Uterus (tissue), 4 donors: ENCODE results near the gene IQCK. TPM values are rescaled to one million over a fixed set of nuclear protein-coding genes. Genes with fewer than 3 reads are reported as not detected.

ENCODE experiments used
- DNase-seq, 2 donors: peaks; one replicate each; pipeline ENCODE4 v3.0.0-alpha.2; 2019 to 2020
- H3K27ac ChIP-seq, 2 donors: fragments of 200-600 bp; sonication (generic); 1 replicate in 1 of 2; 2 replicates in 1 of 2; pipeline ENCODE4 v1.5.1; 2016 to 2018
- H3K27me3 ChIP-seq, 2 donors: fragments of 200-600 bp; sonication (generic); one replicate each; pipeline ENCODE4 v1.5.1; 2018 to 2019; ENCODE audit warnings: control low read depth in 1 of 2
- H3K36me3 ChIP-seq, 2 donors: fragments of 200-600 bp; sonication (generic); one replicate each; pipeline ENCODE4 v1.5.1; 2019; ENCODE audit warnings: control low read depth in 1 of 2
- H3K4me1 ChIP-seq, 2 donors: fragments of 200-600 bp; sonication (generic); one replicate each; pipeline ENCODE4 v1.5.1; 2018 to 2019; ENCODE audit warnings: control low read depth in 1 of 2
- H3K4me3 ChIP-seq, 2 donors: fragments of 200-600 bp; sonication (generic); 1 replicate in 1 of 2; 2 replicates in 1 of 2; pipeline ENCODE4 v1.5.1; 2018 to 2019; ENCODE audit warnings: mild to moderate bottlenecking in 1 of 2
- H3K9me3 ChIP-seq, 2 donors: fragments of 200-600 bp; sonication (generic); one replicate each; pipeline ENCODE4 v1.5.1; 2019; ENCODE audit warnings: control low read depth in 1 of 2
- CTCF ChIP-seq, 4 experiments: fragments of 200-600 bp in 2 of 4; fragments of 450-650 bp in 2 of 4; sonication (generic) in 2 of 4; IDR thresholded peaks; one replicate each; pipeline ENCODE4 v1.5.1; 2016 to 2019; ENCODE audit warnings: antibody characterized with exemption in 4 of 4, mild to moderate bottlenecking in 2 of 4, moderate library complexity in 1 of 4
- POLR2A ChIP-seq, 2 donors: fragments of 450-650 bp; IDR thresholded peaks; one replicate each; pipeline ENCODE4 v1.6.1; 2016; ENCODE audit warnings: antibody characterized with exemption in 2 of 2, mild to moderate bottlenecking in 1 of 2, moderate library complexity in 1 of 2
- intact Hi-C: fragments of 100-400 bp; cut with DNase I; formaldehyde crosslinking; loops from one replicate; pipeline ENCODE4 v1.15.1; 2023; ENCODE audit warnings: low total_unique reads
- total RNA-seq, 4 donors: library from RNA; depleted of rRNA in 3 of 4; stranded (reverse); fragments of >200 nt in 3 of 4; gene quantifications; one replicate each; pipeline versions ENCODE4 v1.1.0 to v1.2.4, GENCODE V29; 2014 to 2023
- donor health status: DM: yes; HTN: yes; CAD: no.

The IQCK gene
- total RNA-seq, 4 donors from 2014 or later = 14.7 to 27.2 (median 21.1) TPM

- Histone ChIP-seq H3K4me1 (peaks cover 0 to 4% of the 10 kb centered on the region in 2 donors), H3K9me3 (no peaks in the 10 kb centered on the region), H3K36me3 (no peaks in the 10 kb centered on the region), H3K4me3 (no peak overlapping the region), H3K27ac (peak overlapping the region; percentile 68 to 85), H3K27me3 (no peaks in the 10 kb centered on the region)
- peak; percentile 71 to 80 for DNase-seq
- peak in 1 of 2 donors; percentile 24 for TF ChIP-seq POLR2A (IDR thresholded peaks at IDR 0.05)
- no peak for TF ChIP-seq CTCF (IDR thresholded peaks at IDR 0.05)
- intact Hi-C loops = loop anchor here (10.0 kb wide), 1 partner anchor 188 kb away; the partner anchor contains the start of gene GPRC5B
These were observed 21.7 kb upstream of the IQCK start for GRCh38 chr16:19696328-19696727.

DNA sequence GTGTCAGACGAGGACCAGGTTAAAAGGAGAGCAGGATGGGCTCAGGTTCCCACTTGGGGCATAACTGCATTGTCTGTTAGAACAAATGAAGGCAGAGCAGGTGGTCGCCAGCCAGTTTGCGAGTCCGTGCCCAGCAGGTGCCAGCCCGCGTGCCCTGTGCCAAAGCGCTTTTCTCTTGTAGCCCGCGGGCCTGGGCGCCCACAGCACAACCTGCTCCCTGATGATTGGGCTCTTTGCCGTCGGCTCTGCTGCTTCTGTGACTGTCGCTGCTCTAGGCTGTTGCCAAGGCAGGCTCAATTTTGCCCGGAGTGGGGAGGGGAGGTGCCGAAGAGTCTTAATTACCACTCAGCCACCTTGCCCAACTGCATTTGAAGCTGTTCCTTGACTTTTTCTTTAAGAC, 21.1 kb upstream of the IQCK start:
- no peaks in the 10 kb centered on the region for H3K36me3 ChIP-seq
- H3K4me1 ChIP-seq = peaks cover 0 to 4% of the 10 kb centered on the region in 2 donors
- DNase-seq = no peak
- H3K9me3 ChIP-seq = no peaks in the 10 kb centered on the region
- H3K27ac ChIP-seq = peak overlapping the region; percentile 68 to 85
- no peaks in the 10 kb centered on the region for H3K27me3 ChIP-seq
- no peak overlapping the region for H3K4me3 ChIP-seq
- TF ChIP-seq POLR2A (IDR thresholded peaks at IDR 0.05) (no peak), CTCF (IDR thresholded peaks at IDR 0.05) (no peak)
- intact Hi-C loops = loop anchor here (10.0 kb wide), 1 partner anchor 188 kb away; the partner anchor contains the start of gene GPRC5B

DNA sequence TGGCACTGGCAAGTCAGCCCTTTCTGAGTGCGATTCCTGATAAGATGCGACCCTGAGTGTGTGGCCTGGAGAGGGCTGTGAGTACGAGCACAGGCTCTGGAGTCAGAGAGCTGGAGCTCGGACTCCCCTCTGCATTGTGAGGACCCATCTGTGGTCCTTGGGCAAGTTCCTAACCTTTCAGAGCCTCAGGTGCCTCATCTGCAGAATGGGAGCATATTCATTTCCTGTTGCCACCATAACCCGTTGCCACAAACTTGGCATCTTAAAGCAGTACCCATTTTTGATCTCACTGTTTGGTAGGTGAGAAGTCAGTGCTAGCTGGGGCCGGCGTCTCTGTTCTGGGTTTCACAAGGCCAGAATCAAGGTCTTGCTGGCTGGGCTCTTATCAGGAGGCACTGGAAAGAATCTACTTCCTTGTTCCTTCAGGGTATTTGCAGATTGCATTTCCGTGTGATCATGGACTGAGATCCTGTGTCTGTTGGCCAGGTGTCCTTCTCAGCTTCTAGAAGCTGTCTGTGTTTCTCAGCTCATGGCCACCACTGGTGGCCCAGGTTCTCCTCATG, 20.2 kb upstream of the IQCK start:
- Histone ChIP-seq H3K27me3 (no peaks in the 10 kb centered on the region), H3K36me3 (no peaks in the 10 kb centered on the region), H3K4me1 (peaks cover 0 to 4% of the 10 kb centered on the region in 2 donors), H3K4me3 (no peak overlapping the region), H3K9me3 (no peaks in the 10 kb centered on the region), H3K27ac (peak overlapping the region; percentile 68 to 85)
- no peak for TF ChIP-seq CTCF (IDR thresholded peaks at IDR 0.05)
- TF ChIP-seq POLR2A (IDR thresholded peaks at IDR 0.05) = no peak
- DNase-seq = no peak
- intact Hi-C loops = loop anchor here (10.0 kb wide), 1 partner anchor 187 kb away; the partner anchor contains the start of gene GPRC5B

DNA sequence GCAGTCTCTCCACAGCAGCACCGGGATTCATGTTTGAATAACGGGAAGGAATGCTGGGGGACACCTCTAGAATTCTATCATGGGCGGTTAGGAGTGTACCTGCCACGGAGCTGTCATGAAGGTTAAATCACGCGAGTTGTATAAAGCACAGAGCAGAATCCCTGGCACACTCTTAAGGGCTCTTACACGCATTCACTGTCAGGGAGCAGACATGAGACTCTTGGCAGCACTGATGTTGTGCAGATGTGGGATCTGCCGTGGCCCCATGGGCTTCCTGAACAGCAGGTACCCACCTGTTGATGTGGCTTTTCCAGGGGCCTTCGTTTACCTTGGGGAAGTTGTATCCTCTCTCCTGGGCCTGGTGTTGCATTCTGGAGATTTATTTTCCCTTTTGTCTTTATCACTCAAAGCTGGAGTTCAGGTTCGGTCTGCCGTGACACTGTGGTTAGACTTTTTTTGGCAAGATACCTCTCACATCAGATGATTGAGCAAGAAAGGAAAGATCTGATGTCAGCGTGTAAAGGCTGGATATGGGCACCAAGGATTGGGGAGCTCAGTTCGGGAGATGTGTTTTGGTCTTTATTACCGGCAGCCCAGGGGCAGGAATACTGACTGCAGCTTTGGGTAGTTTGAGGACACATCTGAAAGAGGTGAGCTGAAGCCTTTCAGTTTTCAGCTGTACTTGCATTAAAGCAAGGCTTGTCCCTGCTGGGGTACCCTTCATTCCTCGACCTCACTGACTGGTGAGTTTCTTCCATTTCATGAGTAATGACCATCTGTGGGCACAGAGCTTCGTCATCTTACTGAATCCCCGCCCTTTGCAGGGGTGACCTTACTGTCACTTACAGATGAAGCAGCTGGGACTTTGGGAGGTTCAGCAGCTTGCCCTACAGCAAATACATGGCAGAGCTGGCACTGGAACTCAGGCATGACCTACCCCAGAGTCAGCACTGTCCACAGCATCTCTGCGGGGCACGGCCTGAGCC, 19.3 kb upstream of the IQCK start:
- intact Hi-C loops = loop anchor here (10.0 kb wide), 1 partner anchor 186 kb away; the partner anchor contains the start of gene GPRC5B
- Histone ChIP-seq H3K27ac (peak overlapping the region; percentile 68 to 85), H3K4me1 (peaks cover 0 to 4% of the 10 kb centered on the region in 2 donors), H3K9me3 (no peaks in the 10 kb centered on the region), H3K4me3 (no peak overlapping the region), H3K36me3 (no peaks in the 10 kb centered on the region), H3K27me3 (no peaks in the 10 kb centered on the region)
- DNase-seq = no peak
- no peak for TF ChIP-seq POLR2A (IDR thresholded peaks at IDR 0.05)
- TF ChIP-seq CTCF (IDR thresholded peaks at IDR 0.05) = no peak
